Measurements from ENCODE around the gene PCSK5. TPM values are rescaled to one million over a fixed set of nuclear protein-coding genes. Genes with fewer than 3 reads are reported as not detected.

The PCSK5 gene
- total and polyA plus RNA-seq, 2 donors (not counting 3 experiments of a cell fraction or from before 2014, with no cell fraction given): 2.6 to 4.8 TPM

DNA sequence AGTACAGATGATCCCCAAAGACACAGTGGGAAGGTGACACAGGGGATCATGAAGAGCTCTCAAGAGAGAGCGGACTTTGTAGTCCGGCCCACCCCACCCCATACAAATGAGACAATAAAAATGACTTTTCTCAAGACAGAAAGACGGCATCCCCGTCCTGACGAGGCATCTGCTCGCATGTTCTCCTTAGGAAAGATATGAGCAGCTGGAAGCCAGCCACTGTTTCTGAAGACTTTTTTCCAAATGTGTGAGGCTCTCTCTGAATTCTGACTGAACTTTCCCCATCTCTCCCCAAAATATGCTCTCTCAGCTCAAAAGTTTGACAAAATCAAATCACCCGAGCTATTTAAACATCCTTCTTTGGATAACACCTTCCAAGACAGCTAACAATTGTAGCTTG is 398.6 kb downstream of the PCSK5 start:
- DNase-seq (ENCODE audit: low read depth, low spot score) (no peak), FAIRE-seq (no peak)
- no peaks in the 10 kb centered on the region for H3K9me1 ChIP-seq (replicated peaks; ENCODE audit: control insufficient read depth, extremely low read depth, insufficient read depth, low read length)
- H3K4me1 ChIP-seq (ENCODE audit: control insufficient read depth, extremely low read depth, insufficient read depth, low read length): no peaks in the 10 kb centered on the region
- no peak overlapping the region for H3K4me3 ChIP-seq (replicated peaks in 1 of 3; ENCODE audit: insufficient read depth in 1 of 3, low read depth in 1 of 3, low read length in 3 of 3)
- intact Hi-C loops (cut with micrococcal nuclease) (no loop called here), dilution Hi-C loops (cut with MboI; ENCODE audit: extremely low pct_ligation_motif_present, low sequenced_read_pairs) (no loop called here)
- CTCF ChIA-PET: interaction anchor here (1.5 to 5.0 kb wide), 3 partner anchors 13 to 424 kb away, joined by 3 to 35 read pairs (median 11); no protein-coding TSS in a partner anchor
- no peak for TF ChIP-seq POLR2A (IDR thresholded peaks at IDR 0.05; ENCODE audit: low read depth, low read length)
- TF ChIP-seq FOS (IDR thresholded peaks at IDR 0.05; ENCODE audit: borderline replicate concordance, insufficient read depth, low read length): no peak
- TF ChIP-seq, protein P1, sequence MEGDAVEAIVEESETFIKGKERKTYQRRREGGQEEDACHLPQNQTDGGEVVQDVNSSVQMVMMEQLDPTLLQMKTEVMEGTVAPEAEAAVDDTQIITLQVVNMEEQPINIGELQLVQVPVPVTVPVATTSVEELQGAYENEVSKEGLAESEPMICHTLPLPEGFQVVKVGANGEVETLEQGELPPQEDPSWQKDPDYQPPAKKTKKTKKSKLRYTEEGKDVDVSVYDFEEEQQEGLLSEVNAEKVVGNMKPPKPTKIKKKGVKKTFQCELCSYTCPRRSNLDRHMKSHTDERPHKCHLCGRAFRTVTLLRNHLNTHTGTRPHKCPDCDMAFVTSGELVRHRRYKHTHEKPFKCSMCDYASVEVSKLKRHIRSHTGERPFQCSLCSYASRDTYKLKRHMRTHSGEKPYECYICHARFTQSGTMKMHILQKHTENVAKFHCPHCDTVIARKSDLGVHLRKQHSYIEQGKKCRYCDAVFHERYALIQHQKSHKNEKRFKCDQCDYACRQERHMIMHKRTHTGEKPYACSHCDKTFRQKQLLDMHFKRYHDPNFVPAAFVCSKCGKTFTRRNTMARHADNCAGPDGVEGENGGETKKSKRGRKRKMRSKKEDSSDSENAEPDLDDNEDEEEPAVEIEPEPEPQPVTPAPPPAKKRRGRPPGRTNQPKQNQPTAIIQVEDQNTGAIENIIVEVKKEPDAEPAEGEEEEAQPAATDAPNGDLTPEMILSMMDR (IDR thresholded peaks at IDR 0.05; ENCODE audit: extremely low read depth in 1 of 2, insufficient read depth in 1 of 2, low read depth in 1 of 2, low read length in 2 of 2): no peak
- no peak for TF ChIP-seq GATA2 (IDR thresholded peaks at IDR 0.05; ENCODE audit: insufficient read depth, insufficient read length, low read depth, low read length)
- TF ChIP-seq EZH2 (IDR thresholded peaks at IDR 0.05; ENCODE audit: borderline replicate concordance, low read depth, low read length, severe bottlenecking): no peak
- TF ChIP-seq POLR2AphosphoS5 (IDR thresholded peaks at IDR 0.05; ENCODE audit: insufficient read depth, low read depth, low read length): no peak
- TF ChIP-seq MAX (IDR thresholded peaks at IDR 0.05; ENCODE audit: insufficient read depth, insufficient read length): no peak
- TF ChIP-seq MYC (IDR thresholded peaks at IDR 0.05; ENCODE audit: low read depth, low read length): no peak
- TF ChIP-seq JUN (IDR thresholded peaks at IDR 0.05; ENCODE audit: borderline replicate concordance, insufficient read depth, insufficient read length, low read depth): no peak
- BruUV-seq (replicated peaks): no TSS peak
- no peaks in the 10 kb centered on the region for H3K9me3 ChIP-seq (replicated peaks; ENCODE audit: control insufficient read depth, insufficient read depth, low read length)
- H2AFZ ChIP-seq (ENCODE audit: low read depth, low read length): no peak overlapping the region
- H3K36me3 ChIP-seq (ENCODE audit: control insufficient read depth in 2 of 2, extremely low read depth in 1 of 2, insufficient read depth in 2 of 2, low read length in 2 of 2): no peaks in the 10 kb centered on the region
- no peak overlapping the region for H3K27ac ChIP-seq (ENCODE audit: insufficient read depth, low read depth, low read length)
- peaks cover 0 to 1% of the 10 kb centered on the region in 2 experiments for H3K27me3 ChIP-seq (ENCODE audit: control insufficient read depth in 2 of 2, insufficient read depth in 2 of 2, low read length in 2 of 2)
- H4K20me1 ChIP-seq (replicated peaks; ENCODE audit: control insufficient read depth, extremely low read depth, insufficient read depth, low read length): no peaks in the 10 kb centered on the region
- no peaks in the 10 kb centered on the region for H3K79me2 ChIP-seq (ENCODE audit: control insufficient read depth, insufficient read depth, low read length)
- H3K9ac ChIP-seq (replicated peaks; ENCODE audit: extremely low read depth, insufficient read depth, low read length): no peak overlapping the region
- no peak overlapping the region for H3K4me2 ChIP-seq (ENCODE audit: insufficient read depth, low read length)
- POLR2A ChIA-PET: no interaction called here
